ENCODE results near the gene PLCB1.
"Not testable (repeated sequence)": the region's sequence is repeated elsewhere in the genome, so short reads cannot be mapped to it uniquely, and the experiment has no call there.

Gene PLCB1

DNA sequence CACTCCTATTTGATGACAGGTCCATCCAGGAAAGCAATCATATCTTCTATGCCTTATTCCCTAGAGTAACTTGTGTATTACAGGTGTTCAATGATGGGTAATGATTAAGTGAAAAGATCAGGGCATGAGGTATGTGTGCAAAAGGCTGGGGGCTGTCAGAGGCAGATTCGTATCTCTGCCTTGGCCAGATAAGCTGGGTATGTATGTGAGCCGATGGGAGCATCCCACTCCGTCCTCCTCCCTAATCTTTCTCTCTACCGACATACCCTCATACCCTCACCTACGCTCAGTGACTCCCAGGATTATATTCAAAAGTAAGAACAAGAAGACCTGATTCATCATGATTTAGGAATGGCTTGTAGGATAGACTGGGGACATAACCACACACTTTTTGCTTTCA lies 238.7 kb downstream of the PLCB1 start:
- no peak for DNase-seq (ENCODE audit: low read depth)

DNA sequence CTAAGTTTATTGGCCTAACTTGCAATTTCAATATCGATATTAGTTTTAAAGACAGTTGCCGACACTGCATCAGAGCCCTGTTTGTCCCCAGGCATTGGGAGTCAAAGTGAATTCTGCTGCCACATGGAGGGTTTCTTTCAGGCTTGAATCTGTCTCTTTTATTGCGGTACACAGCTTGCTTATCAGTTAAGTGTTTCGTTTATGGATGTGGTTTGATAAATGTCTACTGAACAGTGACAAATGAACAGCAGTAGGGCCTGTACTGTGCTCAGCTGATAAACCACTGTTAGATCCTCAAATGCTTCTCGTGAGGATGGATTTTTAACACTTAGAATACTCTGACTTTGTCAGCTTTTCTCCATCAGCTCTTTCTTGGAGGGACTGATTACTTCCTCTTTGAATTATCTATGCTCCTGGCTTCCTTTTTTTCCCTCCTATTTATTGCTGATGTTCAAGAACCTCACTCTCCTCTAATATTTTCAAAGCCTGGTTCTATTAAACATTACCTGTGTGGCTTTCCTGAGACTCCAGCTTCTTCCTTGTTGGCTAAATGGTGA lies 240.8 kb downstream of the PLCB1 start:
- no peak for DNase-seq (ENCODE audit: low read depth)

DNA sequence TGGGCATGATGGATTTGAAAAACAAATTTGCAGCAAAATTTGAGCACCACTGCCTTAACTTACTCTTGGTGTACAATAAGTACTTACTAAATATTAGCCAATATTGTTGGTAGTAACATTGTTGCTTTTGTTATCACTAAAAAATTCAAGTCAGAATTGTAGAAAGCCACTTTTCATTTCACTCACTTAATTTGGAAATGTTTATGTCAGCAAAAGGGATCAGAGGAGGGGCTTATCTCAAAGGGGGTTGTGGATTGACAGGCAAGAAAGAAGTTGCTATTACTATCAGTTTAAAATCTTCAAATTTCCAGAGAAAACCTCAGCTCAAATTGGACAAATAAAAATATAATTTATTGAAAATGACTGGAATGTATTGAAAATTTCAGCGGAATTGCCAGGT lies 241.5 kb downstream of the PLCB1 start:
- DNase-seq (ENCODE audit: low read depth) = no peak

DNA sequence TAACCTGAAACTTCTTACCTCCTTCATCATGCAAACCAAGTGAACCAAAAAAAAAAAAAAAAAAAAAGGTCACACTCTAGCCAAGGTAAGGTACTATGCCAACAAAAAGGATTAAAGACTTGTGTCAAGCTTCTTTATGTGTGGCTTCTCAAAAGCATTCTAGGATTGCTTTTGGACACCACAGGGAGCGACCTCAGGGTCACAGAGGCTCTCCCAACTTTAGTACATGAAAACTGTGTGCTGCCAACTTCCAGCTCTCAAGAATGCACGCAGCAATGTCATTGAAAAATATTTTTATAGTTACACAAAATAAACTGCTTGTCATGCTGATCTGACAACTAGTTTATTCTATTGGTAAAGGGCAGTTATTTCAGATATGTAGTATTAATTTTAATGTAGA lies 243.8 kb downstream of the PLCB1 start:
- peak; percentile 53 for DNase-seq (ENCODE audit: low read depth)

DNA sequence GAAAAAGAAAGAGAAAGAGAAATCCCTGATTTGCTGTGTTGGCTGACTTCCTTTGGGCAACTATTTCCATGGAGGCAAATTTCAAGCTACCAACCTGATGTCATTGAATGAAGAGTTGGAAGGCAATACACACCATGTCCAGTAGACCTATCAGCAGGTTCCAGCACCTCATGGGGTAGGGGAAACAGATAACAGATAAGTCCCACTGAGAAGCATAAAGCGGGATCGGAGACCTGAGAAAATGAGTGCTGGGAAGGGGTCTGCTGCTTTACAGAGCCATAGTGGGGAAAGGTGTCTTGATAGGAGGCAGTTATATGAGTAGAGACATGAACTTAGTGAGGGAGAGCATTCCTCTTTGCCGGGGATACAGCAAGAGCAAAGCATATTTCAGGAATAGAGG lies 244.9 kb downstream of the PLCB1 start:
- no peak for DNase-seq (ENCODE audit: low read depth)

DNA sequence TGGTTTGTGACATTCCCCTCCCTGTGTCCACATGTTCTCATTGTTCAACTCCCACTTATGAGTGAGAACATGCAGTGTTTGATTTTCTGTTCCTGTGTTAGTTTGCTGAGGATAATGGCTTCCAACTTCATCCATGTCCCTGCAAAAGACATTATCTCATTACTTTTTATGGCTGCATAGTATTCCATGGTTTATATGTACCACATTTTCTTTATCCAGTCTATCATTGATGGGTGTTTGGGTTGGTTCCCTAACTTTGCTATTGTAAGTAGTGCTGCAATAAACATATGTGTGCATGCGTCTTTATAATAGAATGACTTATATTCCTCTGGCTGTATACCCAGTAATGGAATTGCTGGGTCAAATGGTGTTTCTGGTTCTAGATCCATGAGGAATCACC lies 247.1 kb downstream of the PLCB1 start:
- not testable (repeated sequence) for DNase-seq (ENCODE audit: low read depth)

DNA sequence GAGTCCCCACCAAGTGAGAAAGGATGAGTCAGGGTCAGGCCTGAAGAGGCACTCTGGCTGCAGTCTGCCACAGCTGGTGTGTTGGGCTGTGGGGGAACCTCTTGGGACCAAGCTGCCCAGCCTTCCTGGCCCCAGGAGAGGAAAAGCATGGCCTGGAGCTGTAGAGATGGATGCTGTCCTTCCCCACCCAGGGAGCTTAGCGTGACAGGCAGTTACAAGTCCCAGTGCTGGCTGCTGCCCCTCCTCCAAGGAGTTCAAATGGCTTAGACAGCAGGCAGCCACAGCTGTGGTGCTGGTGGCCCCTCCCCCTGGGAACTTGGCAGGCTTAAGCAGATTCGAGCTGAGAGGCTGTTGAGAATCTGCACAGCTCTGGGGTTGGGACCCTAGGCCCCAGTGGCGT lies 253.2 kb downstream of the PLCB1 start:
- DNase-seq (ENCODE audit: low read depth) = peak; percentile 60

DNA sequence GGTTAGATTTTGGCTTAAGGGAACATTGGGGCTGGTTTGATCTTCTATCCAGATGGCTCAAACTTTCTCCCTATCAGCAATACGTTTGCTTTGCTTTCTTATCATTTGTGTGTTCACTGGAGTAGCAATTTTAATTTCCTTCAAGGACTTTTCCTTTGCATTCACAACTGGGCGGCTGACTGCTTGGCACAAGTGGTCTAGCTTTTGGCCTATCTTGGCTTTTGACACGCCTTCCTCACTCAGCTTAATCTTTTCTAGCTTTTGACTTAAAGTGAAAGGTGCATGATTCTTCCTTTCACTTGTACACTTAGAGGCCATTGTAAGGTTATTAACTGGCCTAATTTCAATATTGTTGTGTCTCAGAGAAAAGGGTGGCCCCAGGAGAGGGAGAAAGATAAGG lies 254.9 kb downstream of the PLCB1 start:
- no peak for DNase-seq (ENCODE audit: low read depth)

DNA sequence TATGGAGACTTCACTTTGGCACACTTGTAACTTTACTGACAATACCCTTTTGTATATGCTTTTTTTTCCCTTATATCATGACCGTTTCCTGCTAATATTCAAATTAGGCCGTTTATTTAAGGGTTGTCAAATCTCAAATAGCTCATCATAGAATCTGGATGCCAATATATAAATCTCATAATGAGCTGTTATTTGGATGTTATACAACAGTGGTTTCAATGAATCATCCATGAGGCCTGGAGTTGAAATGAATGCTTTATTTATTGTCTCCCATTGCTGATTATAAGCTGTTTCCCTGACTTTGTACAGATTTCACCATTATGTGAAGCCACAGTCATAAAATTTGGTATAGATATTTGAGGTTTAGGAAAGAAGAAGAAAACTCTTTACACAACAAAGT lies 256.1 kb downstream of the PLCB1 start:
- DNase-seq (ENCODE audit: low read depth) = peak; percentile 48

DNA sequence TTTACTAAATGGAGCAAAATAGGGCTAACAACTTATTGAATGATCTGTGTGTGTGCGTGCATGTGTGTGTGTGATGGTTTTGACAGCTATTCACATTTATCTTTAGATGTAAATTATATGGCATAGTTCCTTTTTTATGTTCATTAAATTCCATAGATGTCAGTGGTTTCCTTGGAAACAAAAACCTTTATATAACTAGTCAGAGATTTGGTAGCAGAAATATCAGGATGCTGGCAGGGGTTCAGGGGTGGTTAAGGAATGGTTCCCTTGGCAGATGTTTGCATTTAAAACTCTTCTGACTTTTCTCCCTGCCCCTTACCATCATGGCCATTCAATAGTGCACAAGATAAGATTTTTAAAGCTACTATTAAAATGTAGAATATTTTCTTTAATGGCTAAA lies 256.6 kb downstream of the PLCB1 start:
- DNase-seq (ENCODE audit: low read depth) = peak; percentile 18

DNA sequence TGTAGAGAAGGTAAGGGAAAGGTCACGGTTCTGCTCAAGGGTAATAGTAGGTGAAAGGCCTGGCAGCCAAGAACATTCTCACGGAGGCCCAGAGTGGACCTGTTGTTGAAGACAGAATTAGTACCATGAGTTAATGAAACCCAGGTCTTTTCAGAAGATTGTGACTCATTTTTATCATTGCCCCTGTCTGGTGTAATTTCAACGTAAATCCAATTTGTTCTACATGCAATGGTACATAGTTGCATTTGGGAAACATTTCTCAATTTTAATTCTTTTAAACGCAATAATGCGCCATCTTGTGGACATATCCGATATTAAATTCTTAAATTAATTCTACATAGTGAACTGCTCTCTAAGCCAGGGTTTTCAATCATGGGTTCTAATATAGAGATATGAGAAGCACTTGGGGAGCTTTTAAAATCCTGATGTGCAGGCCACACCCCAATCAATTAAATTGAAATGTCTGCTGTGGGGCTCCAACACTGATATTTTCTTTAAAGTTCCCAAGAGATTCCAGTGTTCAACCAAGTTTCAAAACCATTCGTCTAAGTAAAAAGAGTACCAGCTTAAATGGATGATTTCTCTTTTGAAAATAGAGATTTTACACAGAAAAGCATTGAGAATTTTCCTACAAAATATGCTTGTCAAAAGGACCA lies 257.4 kb downstream of the PLCB1 start:
- peak; percentile 64 for DNase-seq (ENCODE audit: low read depth)

DNA sequence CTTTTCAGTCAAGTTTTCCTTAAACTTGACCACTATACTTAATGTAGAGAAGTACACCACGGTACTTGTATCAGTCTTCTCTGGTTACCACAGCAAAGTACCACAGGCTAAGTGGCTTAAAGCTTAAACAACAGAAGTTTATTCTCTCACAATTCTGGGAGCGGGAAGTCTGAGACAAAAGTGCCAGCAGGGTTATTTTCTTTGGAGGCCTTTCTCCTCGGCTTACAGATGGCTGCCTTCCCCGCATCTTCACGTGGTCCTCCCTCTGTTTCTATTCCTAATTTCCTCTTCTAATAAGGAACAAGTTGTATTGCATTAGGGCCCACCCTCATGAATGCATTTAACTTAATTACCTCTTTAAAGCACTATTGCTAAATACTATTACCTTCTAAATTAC lies 258.0 kb downstream of the PLCB1 start:
- DNase-seq (ENCODE audit: low read depth) = no peak

DNA sequence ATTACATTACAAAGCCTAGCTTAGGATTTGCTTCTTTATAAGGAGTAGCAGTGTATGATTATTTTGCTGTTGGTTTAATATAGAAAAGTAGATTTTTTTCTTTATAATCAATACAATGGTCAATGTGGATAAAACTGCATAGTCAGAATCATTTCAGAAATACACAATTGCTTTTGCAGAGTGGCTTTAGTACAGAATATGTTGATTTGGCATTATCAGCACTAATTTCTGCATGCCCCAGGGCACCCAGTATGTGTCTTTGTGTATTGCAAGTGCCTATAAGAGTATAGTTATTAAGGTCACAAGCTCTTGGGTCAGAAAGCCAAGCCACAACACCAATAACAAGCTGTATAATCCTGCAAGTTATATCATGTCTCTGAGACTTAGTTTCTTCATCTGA lies 258.4 kb downstream of the PLCB1 start:
- no peak for DNase-seq (ENCODE audit: low read depth)

DNA sequence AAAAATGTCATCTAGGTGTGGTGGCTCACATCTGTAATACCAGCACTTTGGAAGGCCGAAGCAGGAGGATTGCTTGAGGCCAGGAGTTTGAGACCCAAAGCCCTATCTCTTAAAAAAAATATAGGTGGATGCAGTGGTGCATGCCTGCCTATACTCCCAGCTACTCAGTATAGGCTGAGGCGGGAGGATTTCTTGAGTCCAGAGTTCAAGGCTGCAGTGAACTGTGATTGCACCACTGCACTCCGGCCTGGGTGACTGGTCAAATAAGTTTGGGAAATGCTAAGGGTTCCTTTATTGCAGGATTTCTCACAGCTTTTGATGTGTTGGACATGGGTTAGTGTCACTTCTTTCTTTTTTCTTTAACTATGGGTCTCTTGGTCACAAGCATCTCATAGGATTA lies 261.3 kb downstream of the PLCB1 start:
- DNase-seq (ENCODE audit: low read depth) = no peak

DNA sequence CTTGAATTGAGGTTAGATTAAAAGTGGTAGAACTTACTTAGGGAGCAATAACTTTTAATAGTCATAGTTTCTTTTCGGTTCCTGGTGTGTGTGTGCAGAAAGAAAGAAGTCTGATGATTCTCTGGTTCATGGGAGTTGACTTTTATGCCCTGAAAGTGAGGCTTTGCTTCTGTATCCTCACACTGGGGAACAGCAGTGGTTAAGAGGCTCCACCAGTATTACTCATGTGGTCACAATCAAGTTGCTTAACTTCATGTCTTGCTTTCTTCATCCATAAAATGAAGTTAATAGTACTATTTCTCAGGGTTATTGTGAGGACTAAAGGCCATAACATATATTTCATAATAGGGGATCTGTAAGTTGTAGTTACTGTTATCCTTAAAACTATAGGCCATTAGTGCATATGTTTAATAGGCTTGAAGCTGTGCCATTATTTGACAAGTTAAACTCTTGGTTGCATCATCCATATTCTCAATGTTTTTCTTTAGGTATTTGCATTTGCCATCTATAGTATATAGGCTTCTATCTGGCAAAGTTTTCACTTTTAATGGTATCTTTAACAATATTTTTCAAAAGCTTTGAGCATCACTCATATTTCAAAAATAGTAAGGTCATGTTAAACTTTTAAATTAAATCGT lies 262.4 kb downstream of the PLCB1 start:
- peak; percentile 54 for DNase-seq (ENCODE audit: low read depth)

DNA sequence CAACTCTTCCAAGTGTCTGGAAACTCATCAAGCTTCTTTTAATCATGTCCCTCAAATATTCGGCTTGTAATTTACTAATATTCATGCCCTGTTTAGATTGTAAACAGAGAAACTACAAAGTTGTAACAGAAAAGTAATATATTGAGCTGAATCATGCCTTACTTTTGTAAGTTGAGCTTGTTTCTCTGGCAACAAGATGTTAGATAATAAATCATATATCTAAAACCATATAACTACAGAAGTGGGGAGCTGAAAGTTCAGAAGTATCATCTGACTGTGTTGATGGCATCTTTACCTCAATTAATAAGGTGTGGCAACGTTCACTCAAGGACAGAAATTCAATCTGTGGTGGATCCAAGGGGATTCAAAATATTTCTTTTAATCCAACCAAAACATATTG lies 263.9 kb downstream of the PLCB1 start:
- DNase-seq (ENCODE audit: low read depth) = no peak

DNA sequence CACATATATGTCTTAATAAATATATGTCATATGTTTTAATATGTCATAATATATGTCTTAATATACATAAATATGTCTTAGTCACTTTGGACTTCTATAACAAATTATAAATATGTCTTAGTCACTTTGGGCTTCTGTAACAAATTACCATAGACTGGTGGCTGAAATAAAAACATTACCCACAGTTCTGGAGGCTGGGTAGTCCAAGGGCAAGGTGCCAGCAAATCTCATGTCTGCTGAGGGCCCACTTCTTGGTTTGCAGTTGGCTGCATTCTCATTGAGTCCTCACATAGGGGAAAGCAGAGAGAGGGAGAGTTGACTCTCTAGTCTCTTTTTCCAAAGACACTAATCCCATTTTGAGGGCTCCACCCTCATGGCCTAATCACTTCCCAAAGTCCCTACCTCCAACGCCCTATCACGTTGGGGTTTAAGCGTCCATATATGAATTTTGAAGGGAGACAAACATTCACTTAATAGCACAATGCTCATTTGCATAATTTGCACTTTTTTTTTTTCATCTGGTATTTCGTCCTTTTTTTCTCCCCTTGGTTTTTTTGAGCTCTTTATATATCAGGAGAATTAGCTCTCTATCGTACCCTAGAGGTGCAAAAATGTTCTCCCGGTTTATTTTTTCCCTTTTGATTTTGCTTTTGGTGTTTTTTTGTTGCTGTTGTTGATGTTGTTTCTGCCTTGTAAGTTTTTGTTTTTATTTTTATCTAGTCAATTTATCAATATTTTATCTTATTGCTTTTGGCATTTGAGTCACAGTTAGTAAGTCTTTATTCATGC lies 266.4 kb downstream of the PLCB1 start:
- DNase-seq (ENCODE audit: low read depth) = no peak

DNA sequence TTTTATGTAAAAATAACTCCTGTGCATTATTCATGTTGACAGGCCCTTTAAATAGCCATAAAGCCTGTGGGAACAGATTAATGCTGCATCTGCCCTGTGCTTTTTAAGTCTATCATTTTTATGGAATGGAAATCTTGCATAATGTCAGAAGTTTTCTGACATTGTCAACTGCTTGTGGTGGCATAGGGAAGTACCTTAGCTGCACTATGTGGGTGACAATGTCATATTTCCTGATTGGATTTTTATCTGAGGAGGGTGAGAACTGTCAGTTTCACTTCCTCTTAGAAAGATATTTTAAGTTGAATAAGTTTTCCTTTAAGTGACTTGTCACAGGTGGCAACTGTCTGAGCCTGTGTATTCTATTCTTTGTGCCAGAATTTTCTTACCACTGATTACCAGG lies 267.9 kb downstream of the PLCB1 start:
- DNase-seq (ENCODE audit: low read depth) = no peak

DNA sequence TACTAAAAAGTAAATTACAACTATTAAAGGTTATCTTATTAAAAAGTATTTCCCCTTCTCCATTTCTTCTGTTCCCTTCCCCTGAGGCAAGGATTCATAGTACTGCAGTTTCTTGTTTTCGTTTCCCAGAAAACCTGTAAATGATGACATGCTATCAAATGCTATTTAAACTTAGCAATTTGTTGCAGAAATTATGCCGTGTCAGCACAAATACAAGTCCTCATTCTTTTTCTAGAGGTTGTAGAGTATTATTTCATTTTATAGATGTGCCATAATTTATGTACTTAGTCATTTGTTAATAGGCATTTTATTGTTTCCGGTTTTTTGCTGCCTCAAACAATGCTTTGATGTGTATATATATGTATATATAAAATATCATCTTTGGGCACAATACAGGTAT lies 268.4 kb downstream of the PLCB1 start:
- DNase-seq (ENCODE audit: low read depth) = no peak

DNA sequence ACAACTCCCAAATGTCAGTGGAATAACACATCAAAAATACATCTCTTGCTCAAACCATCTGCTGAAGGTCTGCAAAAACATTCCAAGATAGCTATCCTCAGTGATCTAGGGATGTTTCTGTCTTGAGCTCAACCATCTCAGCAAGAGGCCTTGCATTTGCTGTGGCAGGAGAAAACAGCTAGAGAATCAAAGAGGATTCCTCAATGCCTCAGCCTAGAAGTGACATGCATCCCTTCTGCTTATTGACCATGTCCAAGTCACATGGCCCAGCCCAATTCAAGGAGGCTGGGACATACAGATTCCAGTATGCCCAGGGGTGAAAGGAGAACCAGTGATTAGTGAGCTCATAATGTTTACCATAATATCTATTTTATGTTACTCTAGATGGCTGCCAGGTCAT lies 269.5 kb downstream of the PLCB1 start:
- peak; percentile 35 for DNase-seq (ENCODE audit: low read depth)

DNA sequence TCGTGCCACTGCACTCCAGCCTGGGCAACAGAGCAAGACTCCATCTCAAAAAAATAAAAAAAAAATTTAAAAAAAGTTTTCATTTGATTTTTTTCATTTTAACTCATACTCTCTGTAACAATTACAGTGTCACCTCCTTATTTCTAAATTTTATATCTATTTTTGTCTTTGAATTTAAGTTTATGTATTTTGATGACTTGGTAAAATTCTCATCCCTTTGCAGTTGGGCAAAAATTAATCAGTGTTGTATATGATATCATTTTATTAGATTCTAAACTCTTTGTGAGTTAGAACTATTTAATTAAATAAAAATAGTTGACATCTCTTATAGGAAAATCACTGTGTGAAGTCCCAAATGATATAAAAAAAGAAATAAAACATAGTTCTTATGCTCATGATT lies 270.7 kb downstream of the PLCB1 start:
- DNase-seq (ENCODE audit: low read depth) = no peak

DNA sequence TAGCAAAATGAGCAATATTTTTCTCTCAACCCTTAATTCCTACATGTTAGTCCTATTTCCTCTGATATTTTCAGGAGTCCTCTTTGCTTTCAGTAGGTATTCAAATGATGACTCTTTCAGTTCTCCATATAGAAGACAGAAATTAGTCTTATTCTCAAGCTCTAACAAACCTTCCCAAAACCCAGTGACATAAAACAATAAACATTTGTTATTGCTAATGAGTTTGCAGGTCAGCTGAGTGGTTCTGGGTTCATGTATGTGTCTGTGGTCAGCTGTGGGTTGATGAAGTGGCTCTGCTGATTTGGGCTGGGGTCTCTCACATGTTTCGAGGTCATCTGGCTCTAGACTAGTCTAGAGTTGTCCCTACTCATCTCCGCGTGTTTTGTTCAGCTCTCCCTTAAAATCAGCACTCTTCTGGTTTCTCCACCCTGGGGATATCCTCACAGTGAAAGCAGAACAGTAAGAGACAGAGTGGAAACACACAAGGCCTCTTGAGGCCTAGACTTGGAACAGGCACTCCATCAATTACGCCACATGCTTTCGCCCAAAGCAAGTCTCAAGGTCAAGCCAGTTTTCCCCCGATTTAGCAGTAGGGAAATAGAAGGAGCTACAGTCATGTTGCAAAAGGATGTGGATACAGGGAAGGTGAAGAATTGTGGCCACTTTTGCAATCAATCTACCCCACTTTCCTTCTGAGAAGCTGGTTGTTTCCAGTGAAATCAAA lies 273.0 kb downstream of the PLCB1 start:
- no peak for DNase-seq (ENCODE audit: low read depth)
